CD4-positive, alpha-beta T cell treated with Interleukin-17A for 1 hour (primary cell): Measurements from ENCODE around the gene DPCD.
A peak's percentile ranks its signal among the peaks of the same experiment; 100 is the strongest.
"Not testable (repeated sequence)": the region's sequence is repeated elsewhere in the genome, so short reads cannot be mapped to it uniquely, and the experiment has no call there.

Experiments
- DNase-seq: peaks from one replicate; pipeline ENCODE4 v3.0.0-alpha.2; 2020

Gene DPCD

DNA sequence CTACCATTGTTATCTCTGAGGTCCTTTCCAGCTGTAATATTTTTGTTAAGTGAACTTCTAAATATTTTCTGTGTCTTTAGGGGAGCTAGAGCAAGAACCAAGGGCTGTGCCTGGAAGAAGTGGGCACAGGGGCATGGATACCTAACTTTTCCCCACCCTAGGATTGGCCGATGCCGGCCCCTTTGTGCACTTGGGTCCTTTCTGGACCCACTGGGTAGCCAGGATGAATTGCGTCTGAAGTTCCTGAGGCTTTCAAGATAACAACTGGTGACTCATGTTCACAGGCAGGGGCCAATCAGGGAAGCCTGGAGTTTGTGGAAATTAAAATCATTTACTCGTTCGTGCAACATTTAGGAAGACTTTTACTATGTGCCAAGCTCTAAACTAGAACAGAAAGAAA, 758 bp downstream of the DPCD start:
- no peak for DNase-seq

GRCh38 chr10:101593331-101593730, 5.2 kb downstream of the DPCD start:
- DNase-seq: not testable (repeated sequence)

DNA sequence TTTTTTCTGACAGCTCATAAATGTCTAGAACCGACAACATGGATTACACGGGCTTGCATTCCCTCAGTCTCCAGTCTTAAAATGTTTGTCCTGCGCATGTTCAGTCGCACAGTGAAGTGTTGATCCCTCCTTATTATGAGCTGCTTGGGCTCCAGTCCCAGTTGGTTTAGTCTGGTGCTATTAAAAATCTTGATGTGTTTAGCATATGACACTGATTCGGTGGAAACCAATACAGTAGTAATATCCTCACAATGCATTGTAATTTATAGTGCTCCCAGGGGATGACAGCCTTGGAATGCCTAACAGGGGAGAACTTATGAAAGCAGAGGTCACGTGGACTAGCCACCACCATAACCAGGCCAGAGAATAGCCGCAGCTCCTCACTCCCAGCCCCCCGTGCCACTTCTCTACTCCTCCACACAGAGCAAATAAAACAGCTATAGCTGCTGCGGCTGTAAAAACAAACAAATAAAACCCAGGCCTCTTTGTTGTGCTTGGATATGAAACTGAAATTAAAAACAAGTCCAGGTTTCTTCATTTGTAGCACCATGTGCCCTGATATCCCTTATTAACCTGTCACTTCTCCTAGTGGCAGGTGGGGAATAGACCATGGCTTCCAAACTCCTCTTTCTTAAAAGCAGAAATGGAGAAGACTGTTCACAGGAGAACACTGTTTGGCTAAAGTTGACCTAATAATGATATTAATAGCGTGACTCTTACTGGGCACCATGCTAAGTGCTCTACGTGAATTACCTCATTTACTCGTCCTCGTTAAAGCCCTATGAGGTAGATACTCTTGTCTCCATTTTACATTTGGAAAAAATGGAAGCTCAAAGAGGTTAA, 7.7 kb downstream of the DPCD start:
- no peak for DNase-seq

GRCh38 chr10:101597091-101597900, 9.2 kb downstream of the DPCD start:
- no peak for DNase-seq

GRCh38 chr10:101601541-101601940, 13.4 kb downstream of the DPCD start:
- DNase-seq: no peak

- peak; percentile 42 for DNase-seq
Observed at GRCh38 chr10:101602761-101603398, 14.8 kb downstream of the DPCD start.

DNA sequence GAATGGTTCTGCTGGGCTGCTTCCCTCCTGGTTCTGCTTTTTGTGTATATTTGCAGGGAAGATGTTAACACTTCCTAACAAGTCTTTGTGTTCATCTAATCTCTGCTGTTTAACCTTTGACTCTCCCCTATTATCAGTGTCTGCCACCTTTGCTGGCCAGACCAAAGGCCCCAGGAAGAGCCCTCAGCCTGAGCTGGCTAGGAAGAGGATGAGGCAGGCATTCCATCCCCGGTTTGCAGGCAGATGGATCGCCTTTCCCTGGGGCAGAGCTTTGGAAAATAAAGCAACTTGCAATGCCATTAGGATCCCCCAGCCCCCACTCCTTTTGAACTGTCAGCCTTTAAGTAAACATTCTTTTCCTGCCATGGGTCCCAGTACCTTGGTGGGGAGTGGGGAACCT, 19.0 kb downstream of the DPCD start:
- DNase-seq: no peak

GRCh38 chr10:101609481-101609880, 21.4 kb downstream of the DPCD start:
- no peak for DNase-seq

- DNase-seq: no peak
Observed at GRCh38 chr10:101611096-101611905, 23.2 kb downstream of the DPCD start.

- no peak for DNase-seq
Observed at GRCh38 chr10:101612086-101612485, 24.0 kb downstream of the DPCD start.

GRCh38 chr10:101612872-101613271, 24.8 kb downstream of the DPCD start:
- DNase-seq: no peak

- no peak for DNase-seq
Observed at GRCh38 chr10:101613646-101614045, 25.5 kb downstream of the DPCD start.

- no peak for DNase-seq
Observed at GRCh38 chr10:101614663-101615524, 26.8 kb downstream of the DPCD start.

DNA sequence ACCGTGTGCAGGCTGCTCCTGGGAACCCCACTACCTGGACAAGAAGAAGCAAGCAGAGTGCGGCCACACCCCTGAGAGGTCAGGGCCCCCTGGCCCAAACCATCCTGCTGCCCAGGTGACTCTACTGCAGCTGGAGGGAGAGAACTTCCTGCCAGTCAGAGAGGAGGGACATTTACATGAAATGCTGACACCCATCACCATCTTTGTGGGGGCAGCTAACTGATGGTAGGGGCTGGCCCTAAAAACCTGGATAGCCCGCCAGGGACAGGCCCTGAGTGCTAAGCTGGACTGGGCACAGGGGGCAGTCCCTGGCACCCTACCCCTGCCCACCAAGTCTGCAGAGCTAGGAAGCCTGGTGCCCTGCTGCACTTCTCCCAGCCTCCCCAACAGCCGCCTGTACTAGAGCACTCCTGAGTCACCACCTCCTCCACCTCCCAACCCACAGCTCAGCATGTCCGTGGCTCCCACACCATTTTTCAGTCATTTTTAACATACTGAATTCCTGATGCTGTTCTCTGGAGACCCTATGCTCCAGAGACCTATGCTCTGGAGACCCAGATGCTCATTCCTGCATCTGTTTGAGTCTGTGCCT, 27.5 kb downstream of the DPCD start:
- no peak for DNase-seq

DNA sequence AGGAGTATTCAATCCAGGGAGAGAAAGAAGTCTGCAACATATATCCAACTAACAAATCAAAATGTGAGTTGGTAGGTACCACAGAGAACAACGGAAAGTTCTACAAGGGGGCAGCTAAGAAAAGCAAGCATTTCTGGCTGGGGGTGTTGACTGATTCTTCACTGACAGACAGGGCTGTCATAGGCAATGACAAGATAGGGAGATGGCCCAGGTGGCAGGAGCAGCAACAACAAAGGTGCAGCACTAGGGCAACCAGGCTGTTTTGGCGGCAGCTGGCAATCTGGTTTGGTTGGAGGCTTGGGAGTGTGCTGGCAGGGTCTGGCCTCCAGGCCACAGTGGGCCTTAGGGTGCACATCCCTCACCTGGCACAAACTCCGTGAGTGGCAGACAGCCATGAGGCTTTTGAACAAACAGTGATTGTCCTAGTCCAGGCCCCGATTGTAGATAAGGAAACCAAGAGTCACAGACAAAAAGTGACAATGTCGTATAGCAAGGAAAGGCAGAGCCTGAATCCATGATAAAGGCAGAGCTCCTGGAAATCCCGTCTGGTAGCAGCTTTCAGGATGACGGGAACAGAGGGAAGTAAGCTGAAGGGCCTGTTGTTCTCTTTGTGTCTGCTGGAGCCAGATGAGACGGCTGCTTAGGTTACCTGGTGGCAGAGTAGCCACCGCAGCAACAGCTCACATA, 28.4 kb downstream of the DPCD start:
- DNase-seq: no peak

- no peak for DNase-seq
Observed at GRCh38 chr10:101617102-101617823, 29.1 kb downstream of the DPCD start.

- no peak for DNase-seq
Observed at GRCh38 chr10:101617824-101618568, 29.9 kb downstream of the DPCD start.

DNA sequence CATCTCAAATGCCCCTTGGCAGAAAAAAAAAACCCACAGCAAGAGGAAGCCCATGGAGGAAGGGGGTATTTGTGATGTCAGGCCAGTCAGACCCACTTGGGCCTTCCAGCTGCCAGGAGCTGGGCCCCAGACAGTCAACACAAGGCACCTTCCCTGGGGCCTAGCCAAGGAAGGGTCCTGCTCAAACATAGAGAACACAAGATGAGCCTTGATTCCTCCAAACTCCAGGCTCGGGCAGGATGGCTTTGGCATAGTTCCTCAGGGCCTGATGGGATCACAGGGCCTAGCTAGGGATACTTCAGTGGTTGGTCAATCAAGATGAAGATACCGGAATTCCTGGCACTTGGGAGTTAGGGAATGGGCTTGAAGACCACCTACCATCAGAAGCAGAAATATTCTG, 30.8 kb downstream of the DPCD start:
- no peak for DNase-seq

- DNase-seq: no peak
Observed at GRCh38 chr10:101619983-101620382, 31.9 kb downstream of the DPCD start.
